ENCODE data around the gene RPL6.
A peak's percentile ranks its signal among the peaks of the same experiment; 100 is the strongest.
"Not testable (repeated sequence)": the region's sequence is repeated elsewhere in the genome, so short reads cannot be mapped to it uniquely, and the experiment has no call there.

Gene RPL6

DNA sequence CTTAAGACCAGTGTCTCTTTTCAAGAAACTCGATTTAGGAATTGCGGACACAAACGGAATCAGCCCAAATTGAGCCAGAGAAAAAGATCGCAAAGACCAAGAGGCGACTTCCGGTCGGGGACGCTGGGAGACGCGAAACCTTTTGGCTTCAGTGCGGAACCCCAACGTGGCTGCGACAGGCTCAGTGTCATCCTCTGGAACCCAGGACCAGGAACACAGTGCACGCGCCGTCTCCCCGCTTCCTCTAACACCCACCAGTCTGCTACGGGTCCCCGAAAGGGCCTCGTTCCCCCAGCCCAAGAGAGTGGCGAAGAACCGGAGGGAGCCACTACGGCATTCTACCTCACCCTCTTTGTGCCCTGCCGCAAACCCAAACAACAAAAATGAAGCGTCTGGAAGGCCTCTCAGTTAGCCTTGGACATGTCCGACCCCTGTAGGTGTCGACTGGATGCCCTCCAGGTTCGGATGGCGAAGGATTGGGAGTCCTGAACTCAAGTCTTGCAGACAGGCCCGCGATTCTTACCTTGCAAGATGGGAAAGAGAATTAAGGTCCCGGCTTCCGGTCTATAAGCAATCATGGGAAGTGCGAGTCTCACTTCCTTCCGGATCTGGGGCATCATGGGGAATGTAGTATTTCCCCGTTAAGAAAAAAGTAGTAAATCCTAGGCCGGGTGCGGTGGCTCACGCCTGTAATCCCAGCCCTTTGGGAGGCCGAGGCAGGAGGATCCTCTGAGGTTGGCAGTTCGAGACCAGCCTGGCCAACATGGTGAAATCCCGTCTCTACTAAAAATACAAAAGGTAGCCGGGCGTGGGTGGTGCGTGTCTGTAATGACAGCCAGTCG lies at the start of gene RPL6:
Gene RPL6 (minus strand): TSS at position 542 of the 842 bp plus-strand sequence. CDS start 949 bp downstream, outside the sequence.
- TF ChIP-seq, protein P1, sequence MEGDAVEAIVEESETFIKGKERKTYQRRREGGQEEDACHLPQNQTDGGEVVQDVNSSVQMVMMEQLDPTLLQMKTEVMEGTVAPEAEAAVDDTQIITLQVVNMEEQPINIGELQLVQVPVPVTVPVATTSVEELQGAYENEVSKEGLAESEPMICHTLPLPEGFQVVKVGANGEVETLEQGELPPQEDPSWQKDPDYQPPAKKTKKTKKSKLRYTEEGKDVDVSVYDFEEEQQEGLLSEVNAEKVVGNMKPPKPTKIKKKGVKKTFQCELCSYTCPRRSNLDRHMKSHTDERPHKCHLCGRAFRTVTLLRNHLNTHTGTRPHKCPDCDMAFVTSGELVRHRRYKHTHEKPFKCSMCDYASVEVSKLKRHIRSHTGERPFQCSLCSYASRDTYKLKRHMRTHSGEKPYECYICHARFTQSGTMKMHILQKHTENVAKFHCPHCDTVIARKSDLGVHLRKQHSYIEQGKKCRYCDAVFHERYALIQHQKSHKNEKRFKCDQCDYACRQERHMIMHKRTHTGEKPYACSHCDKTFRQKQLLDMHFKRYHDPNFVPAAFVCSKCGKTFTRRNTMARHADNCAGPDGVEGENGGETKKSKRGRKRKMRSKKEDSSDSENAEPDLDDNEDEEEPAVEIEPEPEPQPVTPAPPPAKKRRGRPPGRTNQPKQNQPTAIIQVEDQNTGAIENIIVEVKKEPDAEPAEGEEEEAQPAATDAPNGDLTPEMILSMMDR (IDR thresholded peaks at IDR 0.05; ENCODE audit: insufficient read depth, low read depth, low read length, missing control alignments) = no peak
- peak within 1 kb of the TSS; percentile 69 for H3K4me3 ChIP-seq (ENCODE audit: low read length)
- DNase-seq (ENCODE audit: low read depth) = peak; percentile 95

DNA sequence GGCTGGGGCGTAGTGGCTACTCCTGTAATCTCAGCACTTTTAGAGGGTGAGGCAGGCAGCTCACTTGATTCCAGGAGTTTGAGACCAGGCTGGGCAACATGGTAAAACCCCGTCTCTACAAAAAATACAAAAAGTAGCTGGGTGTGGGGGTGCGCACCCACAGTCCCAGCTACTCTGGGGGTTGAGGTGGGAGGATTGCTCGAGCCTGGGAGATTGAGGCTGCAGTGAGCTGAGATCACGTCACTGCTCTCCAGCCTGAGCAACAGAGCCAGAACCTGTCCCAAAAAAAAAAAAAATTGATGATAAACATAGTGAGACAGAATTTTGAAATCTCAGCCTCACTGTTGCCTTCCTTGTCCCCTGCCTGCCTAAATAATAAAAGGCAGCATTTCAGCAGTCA lies 49.3 kb upstream of the RPL6 start:
- TF ChIP-seq, protein P1 (IDR thresholded peaks at IDR 0.05; ENCODE audit: insufficient read depth, low read depth, low read length, missing control alignments) = no peak

DNA sequence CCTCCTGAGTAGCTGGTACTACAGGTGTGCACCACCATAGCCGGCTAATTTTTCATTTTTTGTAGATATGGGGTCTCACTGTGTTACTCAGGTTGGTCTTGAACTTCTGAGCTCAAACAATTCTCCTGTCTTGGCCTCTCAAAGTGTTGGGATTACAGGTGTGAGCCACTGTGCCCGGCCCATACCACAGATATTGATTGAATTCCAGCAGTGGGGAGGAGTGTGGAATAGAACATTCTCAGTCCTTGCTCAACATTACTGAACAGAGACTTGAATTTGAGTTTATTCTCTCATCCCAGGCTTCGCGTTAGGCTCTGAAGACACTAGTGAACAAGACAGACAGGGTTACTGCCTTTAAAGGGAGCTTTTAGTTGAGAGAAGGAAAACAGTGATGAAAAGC lies 48.9 kb upstream of the RPL6 start:
- TF ChIP-seq, protein P1 (IDR thresholded peaks at IDR 0.05; ENCODE audit: insufficient read depth, low read depth, low read length, missing control alignments) = no peak
- no peak overlapping the region for H3K4me3 ChIP-seq (ENCODE audit: low read length)
- no peak for DNase-seq (ENCODE audit: low read depth)

More for the DNA sequence above, 49.3 kb upstream of the RPL6 start:
- no peak for DNase-seq (ENCODE audit: low read depth)
- no peak overlapping the region for H3K4me3 ChIP-seq (ENCODE audit: low read length)

DNA sequence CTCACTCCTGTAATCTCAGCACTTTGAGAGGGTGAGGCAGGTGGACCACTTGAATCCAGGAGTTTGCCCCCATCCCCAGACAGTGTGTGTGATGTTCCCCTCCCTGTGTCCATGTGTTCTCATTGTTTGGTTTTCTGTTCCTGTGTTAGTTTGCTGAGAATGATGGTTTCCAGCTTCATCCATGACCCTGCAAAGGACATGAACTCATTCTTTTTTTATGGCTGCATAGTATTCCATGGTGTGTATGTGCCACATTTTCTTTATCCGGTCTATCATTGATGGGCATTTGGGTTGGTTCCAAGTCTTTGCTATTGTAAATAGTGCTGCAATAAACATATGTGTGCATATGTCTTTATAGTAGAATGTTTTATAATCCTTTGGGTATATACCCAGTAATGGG lies 47.7 kb upstream of the RPL6 start:
- not testable (repeated sequence) for H3K4me3 ChIP-seq (ENCODE audit: low read length); DNase-seq (ENCODE audit: low read depth)

DNA sequence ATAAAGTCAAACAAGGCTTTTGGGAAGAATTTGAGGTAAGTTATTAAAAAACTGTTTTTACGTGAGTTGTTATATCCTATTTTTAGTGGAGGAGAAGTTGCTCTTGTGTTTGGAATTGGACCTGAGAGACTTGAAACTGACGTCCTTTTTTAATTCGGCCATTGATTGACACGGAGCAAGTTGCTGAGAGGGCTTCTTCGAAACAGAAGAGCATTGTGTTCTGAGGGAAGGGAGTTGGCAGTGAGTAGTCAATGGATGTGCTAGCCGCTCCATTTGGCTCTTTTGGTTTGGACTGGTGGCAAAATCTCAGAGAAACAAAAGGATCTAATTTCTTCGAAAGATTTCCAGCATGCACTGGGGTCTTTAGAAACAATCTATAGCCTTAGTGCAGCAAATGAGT lies 46.6 kb upstream of the RPL6 start:
- TF ChIP-seq, protein P1 (IDR thresholded peaks at IDR 0.05; ENCODE audit: insufficient read depth, low read depth, low read length, missing control alignments) = no peak
- no peak overlapping the region for H3K4me3 ChIP-seq (ENCODE audit: low read length)
- DNase-seq (ENCODE audit: low read depth) = no peak

DNA sequence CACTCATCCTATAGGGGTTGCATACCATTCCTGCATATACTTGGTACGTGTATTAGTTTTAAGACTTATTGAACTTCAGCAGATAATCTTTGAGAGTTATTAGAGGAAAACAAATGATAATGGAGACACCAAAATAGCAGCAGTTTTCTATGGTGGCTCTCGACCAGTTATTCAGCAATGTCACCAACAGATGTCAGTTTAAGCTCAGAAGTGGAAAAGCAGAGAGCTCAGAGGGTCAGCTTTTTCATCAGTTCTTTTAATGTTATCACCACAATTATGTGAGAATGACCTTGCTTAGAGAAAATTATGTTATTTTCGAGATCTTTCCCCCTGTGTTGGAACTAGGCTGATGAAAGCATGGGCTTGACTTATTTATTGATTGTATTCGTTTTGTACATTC lies 41.3 kb upstream of the RPL6 start:
- TF ChIP-seq, protein P1 (IDR thresholded peaks at IDR 0.05; ENCODE audit: insufficient read depth, low read depth, low read length, missing control alignments) = no peak
- no peak for DNase-seq (ENCODE audit: low read depth)
- H3K4me3 ChIP-seq (ENCODE audit: low read length) = no peak overlapping the region

DNA sequence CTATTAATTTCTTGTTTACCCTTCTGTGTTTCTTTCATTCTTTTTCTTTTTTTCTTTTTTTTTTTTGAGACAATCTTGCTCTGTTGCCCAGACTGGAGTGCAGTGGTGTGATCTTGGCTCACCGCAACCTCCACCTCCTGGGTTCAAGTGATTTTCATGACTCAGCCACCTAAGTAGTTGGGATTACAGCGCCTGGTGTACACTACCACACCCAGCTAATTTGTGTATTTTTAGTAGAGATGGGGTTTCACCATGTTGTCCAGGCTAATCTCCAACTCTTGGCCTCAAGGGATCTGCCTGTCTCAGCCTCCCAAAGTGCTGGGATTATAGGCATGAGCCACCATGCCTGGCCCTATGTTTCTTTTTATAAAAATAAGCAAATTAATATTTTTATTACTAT lies 38.8 kb upstream of the RPL6 start:
- DNase-seq (ENCODE audit: low read depth); H3K4me3 ChIP-seq (ENCODE audit: low read length): not testable (repeated sequence)

DNA sequence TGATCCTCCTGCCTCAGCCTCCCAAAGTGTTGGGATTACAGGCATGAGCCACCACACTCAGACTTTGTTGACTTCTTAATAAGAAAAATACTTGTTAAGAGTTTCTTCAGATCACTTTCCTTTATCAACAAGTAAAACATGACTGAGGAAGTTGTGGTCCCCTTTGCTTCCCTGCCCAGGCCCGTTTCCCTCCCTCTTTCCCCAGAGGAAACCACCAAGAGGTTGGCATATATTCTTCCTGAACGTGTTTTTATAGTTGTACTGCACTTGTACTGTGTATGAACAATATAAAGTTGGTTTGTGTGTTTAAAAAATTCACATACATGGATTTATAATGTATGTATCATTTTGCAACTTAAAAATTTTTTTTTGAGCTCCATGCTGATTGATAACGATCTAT lies 37.7 kb upstream of the RPL6 start:
- TF ChIP-seq, protein P1 (IDR thresholded peaks at IDR 0.05; ENCODE audit: insufficient read depth, low read depth, low read length, missing control alignments) = no peak
- H3K4me3 ChIP-seq (ENCODE audit: low read length) = no peak overlapping the region
- no peak for DNase-seq (ENCODE audit: low read depth)
